Neuron (in vitro differentiated cells): ENCODE results near the gene CMTM6.
"Not testable (repeated sequence)": the region's sequence is repeated elsewhere in the genome, so short reads cannot be mapped to it uniquely, and the experiment has no call there.

Experiments
- H2AFZ ChIP-seq: one replicate; pipeline ENCODE4 v1.6.1; 2013; ENCODE audit warnings: low read depth, mild to moderate bottlenecking, inconsistent platforms, low read length, moderate library complexity
- H3K27me3 ChIP-seq: one replicate; pipeline ENCODE4 v1.6.1; 2013; ENCODE audit warnings: low read length; ENCODE audit not compliant: insufficient read depth
- H3K36me3 ChIP-seq: one replicate; pipeline ENCODE4 v1.6.1; 2013; ENCODE audit warnings: low read length; ENCODE audit not compliant: insufficient read depth
- H3K4me1 ChIP-seq: one replicate; pipeline ENCODE4 v1.6.1; 2013; ENCODE audit warnings: low read length; ENCODE audit not compliant: insufficient read depth
- H3K4me3 ChIP-seq: 2 replicates; pipeline ENCODE4 v1.5.1; 2013; ENCODE audit warnings: mild to moderate bottlenecking, low read length, moderate library complexity
- H3K9me3 ChIP-seq: one replicate; pipeline ENCODE4 v1.6.1; 2013; ENCODE audit warnings: low read length

The CMTM6 gene

DNA sequence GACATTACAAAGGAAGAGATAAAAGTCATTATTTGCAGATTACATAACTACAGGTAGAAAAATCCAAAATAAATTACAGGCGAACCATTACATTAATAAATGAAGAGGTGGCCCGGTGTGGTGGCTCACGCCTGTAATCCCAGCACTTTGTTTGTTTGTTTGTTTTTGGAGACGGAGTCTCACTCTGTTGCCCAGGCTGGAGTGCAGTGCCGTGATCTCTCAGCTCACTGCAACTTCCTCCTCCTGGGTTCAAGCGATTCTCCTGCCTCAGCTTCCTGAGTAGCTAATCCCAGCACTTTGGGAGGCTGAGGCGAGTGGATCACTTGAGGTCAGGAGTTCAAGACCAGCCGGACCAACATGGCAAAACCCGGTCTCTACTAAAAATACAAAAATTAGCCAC is 14.1 kb upstream of the CMTM6 start:
- H3K27me3 ChIP-seq, H3K9me3 ChIP-seq, H3K36me3 ChIP-seq, H3K4me1 ChIP-seq, H3K4me3 ChIP-seq, H2AFZ ChIP-seq: not testable (repeated sequence)

DNA sequence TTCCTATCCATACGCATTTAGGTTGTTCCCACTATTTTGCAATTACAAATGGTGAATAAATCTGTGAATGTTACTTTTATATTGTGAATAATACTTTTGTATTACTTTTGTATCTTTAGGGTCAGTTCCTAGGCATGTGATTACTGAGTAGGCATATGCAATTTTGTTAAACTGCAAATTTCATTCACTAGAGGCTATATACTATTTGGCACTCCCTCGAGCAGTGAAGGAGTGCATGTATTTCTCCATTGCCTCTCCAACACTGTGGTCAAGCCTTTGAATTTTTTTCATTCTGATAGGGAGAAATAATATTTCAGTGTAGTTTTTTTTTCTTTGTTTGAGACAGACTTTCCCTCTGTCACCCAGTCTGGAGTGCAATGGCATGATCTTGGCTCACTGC is 8.4 kb upstream of the CMTM6 start:
- H3K4me3 ChIP-seq = no peak overlapping the region
- no peak overlapping the region for H2AFZ ChIP-seq
- H3K36me3 ChIP-seq = no peaks in the 10 kb centered on the region
- no peaks in the 10 kb centered on the region for H3K9me3 ChIP-seq
- no peaks in the 10 kb centered on the region for H3K27me3 ChIP-seq
- no peaks in the 10 kb centered on the region for H3K4me1 ChIP-seq

DNA sequence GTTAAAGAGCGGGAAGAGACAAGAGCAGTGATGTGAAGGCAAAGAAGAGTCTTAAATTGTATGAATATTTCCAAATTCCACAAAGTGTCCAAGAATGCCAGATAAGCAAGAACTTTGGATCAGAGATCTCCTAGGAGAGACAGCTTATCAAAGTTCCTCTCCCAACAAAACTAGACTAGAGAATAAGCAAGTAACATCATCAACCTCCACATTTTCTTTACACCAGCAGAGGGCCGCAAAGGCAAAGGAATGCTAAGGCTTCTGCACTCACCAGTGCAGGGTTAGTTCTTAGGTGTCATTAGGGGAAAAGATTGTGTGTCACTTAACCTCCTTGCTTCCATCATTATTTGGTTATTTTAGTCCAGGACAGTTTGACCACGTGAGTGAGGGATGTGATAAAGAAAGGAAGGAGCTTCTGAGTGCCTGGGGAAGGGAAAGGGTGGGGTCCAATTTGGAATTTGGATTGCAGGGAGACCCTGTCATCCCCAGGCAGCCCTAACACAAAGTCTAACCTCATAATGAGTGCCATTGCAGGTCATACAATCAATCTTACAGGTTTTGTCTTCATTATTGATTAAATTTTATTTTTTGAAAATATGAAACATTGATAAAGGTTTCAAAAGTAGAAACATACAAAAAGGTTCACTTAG is 7.5 kb upstream of the CMTM6 start:
- H3K4me3 ChIP-seq = no peak overlapping the region
- H3K27me3 ChIP-seq = no peaks in the 10 kb centered on the region
- H2AFZ ChIP-seq = no peak overlapping the region
- H3K9me3 ChIP-seq = no peaks in the 10 kb centered on the region
- no peaks in the 10 kb centered on the region for H3K36me3 ChIP-seq
- H3K4me1 ChIP-seq = no peaks in the 10 kb centered on the region

DNA sequence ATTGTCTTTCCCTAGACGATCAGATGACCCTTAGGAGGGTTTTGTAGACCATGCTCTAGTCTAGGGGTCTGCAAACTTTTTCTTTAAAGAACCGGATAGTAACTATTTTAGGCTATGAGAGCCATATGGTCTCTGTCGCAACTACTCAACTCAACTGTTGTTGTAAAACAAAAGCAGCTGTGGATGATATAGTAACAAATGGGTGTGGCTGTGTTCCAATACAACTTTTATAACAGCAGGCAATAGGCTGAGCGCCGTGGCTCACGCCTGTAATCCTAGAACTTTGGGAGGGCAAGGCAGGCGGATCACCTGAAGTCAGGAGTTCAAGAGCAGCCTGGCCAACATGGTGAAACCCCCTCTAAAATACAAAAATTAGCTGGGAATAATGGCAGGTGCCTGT is 6.1 kb upstream of the CMTM6 start:
- Histone ChIP-seq H3K4me1 (no peaks in the 10 kb centered on the region), H3K9me3 (no peaks in the 10 kb centered on the region)

DNA sequence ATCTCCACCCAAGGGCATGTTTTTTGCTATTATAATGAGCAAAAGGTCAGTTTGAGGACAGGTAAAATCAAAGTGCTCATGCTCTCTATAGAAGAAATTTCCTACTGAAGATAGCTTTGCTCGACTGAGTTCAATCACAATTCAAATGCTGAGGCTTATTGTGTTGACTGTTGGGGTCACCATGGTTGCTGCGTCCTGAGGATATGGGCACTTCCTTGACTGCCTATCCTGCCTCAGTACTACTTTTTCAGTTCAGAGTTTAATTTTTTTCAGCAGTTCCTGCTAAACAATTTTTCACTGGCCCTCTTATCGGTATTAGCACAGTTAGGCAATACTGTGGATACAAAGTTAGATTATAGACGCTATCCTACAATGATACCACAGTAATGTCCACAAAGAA is 3.8 kb upstream of the CMTM6 start:
- no peaks in the 10 kb centered on the region for H3K9me3 ChIP-seq
- H3K27me3 ChIP-seq = no peaks in the 10 kb centered on the region
- H3K4me1 ChIP-seq = peaks cover 5% of the 10 kb centered on the region
- H3K4me3 ChIP-seq = no peak overlapping the region
- no peak overlapping the region for H2AFZ ChIP-seq
- no peaks in the 10 kb centered on the region for H3K36me3 ChIP-seq

More for the DNA sequence above, 6.1 kb upstream of the CMTM6 start:
- H3K4me3 ChIP-seq = no peak overlapping the region
- H2AFZ ChIP-seq = no peak overlapping the region
- no peaks in the 10 kb centered on the region for H3K27me3 ChIP-seq
- H3K36me3 ChIP-seq = no peaks in the 10 kb centered on the region

DNA sequence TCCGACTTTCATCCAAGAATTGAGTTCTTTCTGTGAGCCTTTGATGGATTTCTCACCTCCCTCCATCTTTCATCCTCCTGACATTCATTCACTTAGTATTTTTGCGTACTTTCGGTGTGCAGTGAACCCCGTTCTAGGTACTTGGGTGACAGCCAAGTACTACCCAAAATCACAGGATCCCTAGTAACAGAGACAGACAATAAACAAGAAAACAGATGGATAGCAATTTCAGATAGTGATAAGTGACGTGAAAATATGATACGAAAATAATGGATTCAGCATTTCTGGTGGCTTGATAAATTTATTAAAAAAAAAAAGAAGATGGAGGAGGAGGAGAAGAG is 264 bp upstream of the CMTM6 start:
- Histone ChIP-seq H3K27me3 (no peaks in the 10 kb centered on the region), H2AFZ (peak overlapping the region; percentile 96), H3K4me3 (peak overlapping the region; percentile 99), H3K9me3 (no peaks in the 10 kb centered on the region), H3K4me1 (peaks cover 19% of the 10 kb centered on the region), H3K36me3 (no peaks in the 10 kb centered on the region)

DNA sequence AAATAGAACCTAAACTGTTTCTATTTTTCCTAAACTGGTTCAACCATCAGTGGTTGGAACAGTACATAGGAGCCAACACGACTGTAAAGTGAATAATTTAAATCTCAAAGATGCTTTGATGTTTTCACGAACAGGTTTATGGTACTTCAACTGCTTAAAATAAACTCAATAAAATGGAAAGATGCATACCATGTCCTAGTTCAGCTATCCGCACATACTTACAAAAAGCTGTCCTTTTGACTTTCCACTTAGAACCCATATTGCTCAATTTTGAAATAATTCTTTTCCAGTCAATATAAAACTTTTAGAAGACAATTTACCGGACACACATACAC is 902 bp downstream of the CMTM6 start:
- peak overlapping the region; percentile 99 for H3K4me3 ChIP-seq
- peaks cover 19% of the 10 kb centered on the region for H3K4me1 ChIP-seq
- no peaks in the 10 kb centered on the region for H3K9me3 ChIP-seq
- H2AFZ ChIP-seq = peak overlapping the region; percentile 96
- no peaks in the 10 kb centered on the region for H3K36me3 ChIP-seq
- H3K27me3 ChIP-seq = no peaks in the 10 kb centered on the region

DNA sequence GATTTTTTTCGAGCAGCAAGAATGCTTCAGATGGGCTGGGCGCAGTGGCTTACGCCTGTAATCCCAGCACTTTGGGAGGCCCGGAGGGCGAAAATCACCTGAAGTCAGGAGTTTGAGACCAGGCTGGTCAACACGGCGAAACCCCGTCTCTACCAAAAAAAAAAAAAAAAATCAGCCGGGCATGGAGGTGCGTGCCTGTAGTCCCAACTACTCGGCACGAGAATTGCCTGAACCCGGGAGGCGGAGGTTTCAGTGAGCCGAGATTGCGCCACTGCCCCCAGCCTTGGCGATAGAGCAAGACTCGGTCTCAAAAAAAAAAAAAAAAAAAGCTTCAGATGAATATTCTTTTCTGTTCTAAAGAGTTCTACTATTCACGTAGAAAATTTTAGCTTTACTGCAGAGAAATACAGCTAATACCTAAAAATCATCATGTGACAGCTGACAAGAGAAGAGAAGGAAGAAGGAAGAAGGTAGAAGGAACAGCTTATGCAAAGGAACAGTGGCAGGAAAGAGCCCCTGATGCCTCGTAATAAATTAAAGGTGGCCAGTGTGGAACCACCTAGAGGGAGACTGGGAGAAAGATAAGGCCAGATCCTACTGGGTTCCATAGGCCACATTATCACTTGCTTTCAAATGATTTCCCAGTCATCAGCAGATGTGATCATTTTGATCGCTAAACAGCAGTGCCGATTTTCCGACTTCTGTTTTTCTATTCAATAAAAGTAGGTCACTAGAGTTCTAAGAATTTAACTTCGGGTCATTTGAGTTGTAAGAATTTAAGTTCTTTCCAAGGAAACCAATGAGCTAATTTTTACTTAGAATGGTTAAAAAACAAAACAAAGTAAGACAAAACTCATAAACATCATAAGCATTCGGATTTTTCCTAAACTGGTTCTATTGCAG is 1.5 kb downstream of the CMTM6 start:
- H3K4me1 ChIP-seq = peaks cover 19% of the 10 kb centered on the region
- peak overlapping the region; percentile 99 for H3K4me3 ChIP-seq
- H2AFZ ChIP-seq = no peak overlapping the region
- H3K36me3 ChIP-seq = no peaks in the 10 kb centered on the region
- no peaks in the 10 kb centered on the region for H3K27me3 ChIP-seq
- no peaks in the 10 kb centered on the region for H3K9me3 ChIP-seq

DNA sequence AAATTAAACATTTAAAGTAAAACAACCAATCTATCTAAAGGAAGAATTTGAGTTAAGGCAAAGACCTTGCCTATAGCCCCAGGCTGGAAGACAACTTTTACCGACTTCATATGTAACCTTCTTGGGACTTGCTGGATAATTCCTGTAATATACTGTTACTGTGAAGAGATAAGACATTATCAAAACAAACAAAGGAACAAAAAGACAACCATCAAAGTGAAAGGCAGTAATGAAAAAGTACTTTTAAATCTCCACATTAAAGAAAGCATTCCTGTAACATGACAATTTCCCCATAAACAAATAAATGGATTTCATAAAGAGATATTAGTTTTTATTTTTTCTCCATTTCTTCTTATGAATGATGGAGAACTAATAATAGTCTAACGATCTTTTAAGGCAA is 2.4 kb downstream of the CMTM6 start:
- H3K36me3 ChIP-seq = no peaks in the 10 kb centered on the region
- H3K4me3 ChIP-seq = no peak overlapping the region
- no peaks in the 10 kb centered on the region for H3K27me3 ChIP-seq
- H3K9me3 ChIP-seq = no peaks in the 10 kb centered on the region
- peaks cover 19% of the 10 kb centered on the region for H3K4me1 ChIP-seq
- no peak overlapping the region for H2AFZ ChIP-seq

DNA sequence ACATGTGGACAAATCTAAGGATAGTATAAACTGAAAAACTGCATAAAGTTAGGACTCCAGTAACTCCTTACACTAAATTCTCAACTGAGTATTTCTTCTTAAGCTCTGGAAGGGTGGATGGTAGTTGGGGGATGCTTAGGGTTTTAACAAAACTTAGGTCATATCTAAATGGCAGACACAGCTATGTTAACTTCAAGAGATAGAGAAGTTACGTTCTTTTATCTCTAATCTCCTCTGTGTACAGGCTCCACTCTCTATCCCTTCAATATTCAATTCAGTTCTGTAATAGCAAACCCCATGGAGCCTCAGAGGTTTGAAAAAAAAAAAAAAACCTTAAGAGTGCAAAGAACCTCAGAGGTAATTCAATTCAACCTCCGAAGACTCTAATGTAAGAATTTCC is 3.1 kb downstream of the CMTM6 start:
- Histone ChIP-seq H3K4me3 (no peak overlapping the region), H3K27me3 (no peaks in the 10 kb centered on the region), H3K36me3 (no peaks in the 10 kb centered on the region), H3K4me1 (peaks cover 19% of the 10 kb centered on the region), H2AFZ (no peak overlapping the region), H3K9me3 (no peaks in the 10 kb centered on the region)

DNA sequence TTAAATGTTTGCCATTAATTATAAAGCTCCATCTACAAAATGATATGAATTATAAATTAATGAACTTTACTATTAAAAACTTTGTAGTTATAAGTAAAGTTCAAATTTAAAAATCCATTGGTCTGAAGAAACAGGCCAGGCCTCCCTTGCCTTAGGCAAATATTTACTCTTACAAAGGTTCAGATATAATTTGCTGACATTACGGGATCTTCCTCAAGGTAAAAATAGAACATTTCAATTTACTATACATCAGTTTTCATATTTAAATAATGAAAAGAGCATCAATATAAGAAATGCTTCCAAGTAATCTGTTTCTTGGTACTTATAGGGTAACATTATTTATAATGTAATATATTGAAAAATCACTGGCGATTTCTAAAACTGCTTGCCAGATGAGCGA is 3.7 kb downstream of the CMTM6 start:
- no peaks in the 10 kb centered on the region for H3K27me3 ChIP-seq
- H3K4me1 ChIP-seq = peaks cover 19% of the 10 kb centered on the region
- H2AFZ ChIP-seq = no peak overlapping the region
- H3K9me3 ChIP-seq = no peaks in the 10 kb centered on the region
- H3K4me3 ChIP-seq = no peak overlapping the region
- no peaks in the 10 kb centered on the region for H3K36me3 ChIP-seq

DNA sequence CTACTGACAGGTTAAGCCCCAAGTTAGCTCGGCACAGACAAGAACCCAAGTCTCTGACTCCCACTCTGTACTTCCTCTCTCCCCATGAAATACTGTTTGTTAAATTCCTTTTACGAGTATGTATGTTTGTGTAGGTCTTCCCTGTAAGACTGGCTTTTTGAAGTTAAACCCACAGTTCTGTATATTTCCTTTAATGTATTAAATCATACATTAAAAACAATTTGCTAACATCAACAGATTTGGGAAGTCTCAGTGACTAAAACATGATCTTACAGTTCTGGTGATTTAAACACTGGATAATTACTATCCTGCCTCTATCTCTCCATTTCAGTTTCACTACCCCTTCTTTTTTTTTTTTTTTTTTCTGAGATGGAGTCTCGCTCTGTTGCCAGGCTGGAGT is 4.4 kb downstream of the CMTM6 start:
- no peaks in the 10 kb centered on the region for H3K27me3 ChIP-seq
- H3K4me3 ChIP-seq = no peak overlapping the region
- no peaks in the 10 kb centered on the region for H3K36me3 ChIP-seq
- no peak overlapping the region for H2AFZ ChIP-seq
- H3K9me3 ChIP-seq = no peaks in the 10 kb centered on the region
- peaks cover 19% of the 10 kb centered on the region for H3K4me1 ChIP-seq

DNA sequence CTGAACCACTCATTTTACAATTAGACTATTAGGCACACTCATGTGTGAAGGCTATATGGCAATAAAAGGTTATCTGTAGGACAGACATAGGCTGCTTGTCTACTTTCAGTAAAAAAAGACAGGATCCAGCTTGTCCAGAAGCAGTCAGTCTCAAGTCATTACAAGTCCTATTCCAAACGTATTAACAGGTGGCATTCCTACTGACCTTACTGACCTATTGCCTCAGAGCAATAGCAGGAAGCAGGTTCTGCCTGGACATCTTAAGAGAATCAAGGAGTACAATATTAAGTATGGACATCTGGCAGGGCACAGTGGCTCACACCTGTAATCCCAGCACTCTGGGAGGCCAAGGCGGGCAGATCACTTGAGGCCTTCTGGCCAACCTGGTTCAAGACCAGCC is 7.0 kb downstream of the CMTM6 start:
- Histone ChIP-seq H3K4me1 (peaks cover 8% of the 10 kb centered on the region), H2AFZ (no peak overlapping the region), H3K36me3 (peaks cover 6% of the 10 kb centered on the region), H3K4me3 (no peak overlapping the region), H3K27me3 (no peaks in the 10 kb centered on the region), H3K9me3 (no peaks in the 10 kb centered on the region)

DNA sequence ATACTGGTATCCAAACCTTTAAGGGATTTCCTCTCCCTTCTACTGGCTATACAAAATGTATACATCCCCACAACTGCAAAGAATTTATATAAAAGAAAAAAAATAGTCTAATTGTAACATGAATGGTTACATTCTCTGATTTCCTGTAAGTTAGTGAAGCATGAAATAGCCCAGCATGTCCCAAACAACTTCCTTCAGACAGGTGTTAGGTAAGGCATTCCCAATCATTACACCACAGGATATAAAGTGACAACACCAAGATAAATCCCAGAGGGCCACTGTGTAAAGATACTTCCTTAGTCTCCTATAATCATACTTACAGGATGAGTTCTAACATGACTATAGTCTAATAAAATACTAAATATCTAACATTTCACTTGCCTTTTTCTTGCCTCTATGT is 7.6 kb downstream of the CMTM6 start:
- Histone ChIP-seq H3K4me3 (no peak overlapping the region), H3K36me3 (peaks cover 6% of the 10 kb centered on the region), H2AFZ (no peak overlapping the region), H3K27me3 (no peaks in the 10 kb centered on the region), H3K4me1 (peaks cover 4% of the 10 kb centered on the region), H3K9me3 (no peaks in the 10 kb centered on the region)
